Left renal cortex interstitium (tissue), 4 donors: Measurements from ENCODE around the gene B4GALT1. TPM values are rescaled to one million over a fixed set of nuclear protein-coding genes. Genes with fewer than 3 reads are reported as not detected.
"Not testable (repeated sequence)": the region's sequence is repeated elsewhere in the genome, so short reads cannot be mapped to it uniquely, and the experiment has no call there.

Experiments
- DNase-seq, 4 donors: peaks; one replicate each; pipeline ENCODE4 v3.0.0-alpha.2; 2013; ENCODE audit warnings: low read depth in 4 of 4, low spot score in 2 of 4, missing footprints in 1 of 4
- polyA plus RNA-seq, 4 donors: library from polyadenylated mRNA; unstranded; fragments of 120-200 nt; gene quantifications; one replicate each; pipeline ENCODE4 v1.2.1, GENCODE V29; 2013; ENCODE audit not compliant: insufficient read length in 4 of 4

B4GALT1 gene
- polyA plus RNA-seq, 4 donors = 82.9 to 117 (median 105) TPM

GRCh38 chr9:33106372-33106771 lies 60.8 kb downstream of the B4GALT1 start:
- no peak for DNase-seq

- no peak for DNase-seq
These were observed 61.2 kb downstream of the B4GALT1 start for GRCh38 chr9:33105959-33106358.

- DNase-seq = no peak
These were observed 61.6 kb downstream of the B4GALT1 start for GRCh38 chr9:33105504-33105903.

GRCh38 chr9:33104401-33104800 lies 62.7 kb downstream of the B4GALT1 start:
- DNase-seq = no peak

- DNase-seq = no peak
These were observed 63.4 kb downstream of the B4GALT1 start for GRCh38 chr9:33103501-33104281.

GRCh38 chr9:33102551-33103210 lies 64.5 kb downstream of the B4GALT1 start:
- no peak for DNase-seq

GRCh38 chr9:33101104-33101951 lies 65.8 kb downstream of the B4GALT1 start:
- DNase-seq = no peak

GRCh38 chr9:33099754-33100153 lies 67.4 kb downstream of the B4GALT1 start:
- DNase-seq = no peak

GRCh38 chr9:33097192-33097591 lies 69.9 kb downstream of the B4GALT1 start:
- DNase-seq = no peak

- no peak for DNase-seq
These were observed 74.5 kb downstream of the B4GALT1 start for GRCh38 chr9:33092634-33093033.

- not testable (repeated sequence) for DNase-seq
These were observed 81.5 kb downstream of the B4GALT1 start for GRCh38 chr9:33085672-33086071.

GRCh38 chr9:33082538-33083326 lies 84.4 kb downstream of the B4GALT1 start:
- no peak for DNase-seq

- DNase-seq = no peak
These were observed 85.0 kb downstream of the B4GALT1 start for GRCh38 chr9:33082128-33082527.

- peak; percentile 63 to 86 (median 74) for DNase-seq
These were observed 85.8 kb downstream of the B4GALT1 start for GRCh38 chr9:33081128-33081851.

- DNase-seq = no peak
These were observed 86.6 kb downstream of the B4GALT1 start for GRCh38 chr9:33080534-33080933.

- peak; percentile 83 to 97 (median 93) for DNase-seq
These were observed 90.8 kb downstream of the B4GALT1 start, which contains the start of gene SMU1 for GRCh38 chr9:33076046-33077004. SMU1 (minus strand) TSS chr9:33076674; CDS start chr9:33076608, 66 bp downstream.

GRCh38 chr9:33068991-33069390 lies 98.1 kb downstream of the B4GALT1 start:
- no peak for DNase-seq
